MM.1S (cell line): Measurements from ENCODE around the gene NALCN.

Source experiments
- DNase-seq: peaks from one replicate; pipeline ENCODE4 v3.0.0-alpha.2; 2015
- H2AFZ ChIP-seq: fragments of 300-600 bp; sonication (generic); 2 replicates; pipeline ENCODE4 v1.6.0; 2016; ENCODE audit warnings: antibody characterized with exemption, low read length
- H3F3A ChIP-seq: fragments of 300-600 bp; sonication (generic); 2 replicates; pipeline ENCODE4 v1.6.1; 2016; ENCODE audit warnings: mild to moderate bottlenecking, antibody characterized with exemption, low read length, moderate library complexity, mixed read lengths; ENCODE audit not compliant: insufficient read depth
- H3K27ac ChIP-seq: fragments of 300-600 bp; sonication (generic); 2 replicates; pipeline ENCODE4 v1.5.1; 2016; ENCODE audit warnings: mild to moderate bottlenecking, low read length
- H3K27me3 ChIP-seq: fragments of 300-600 bp; sonication (generic); replicated peaks from 2 replicates; pipeline ENCODE4 v1.6.0; 2016; ENCODE audit warnings: low read length; ENCODE audit not compliant: insufficient read depth
- H3K36me3 ChIP-seq: fragments of 300-600 bp; sonication (generic); replicated peaks from 2 replicates; pipeline ENCODE4 v1.6.1; 2016; ENCODE audit warnings: mild to moderate bottlenecking, low read length, mixed read lengths; ENCODE audit not compliant: insufficient read depth
- H3K4me1 ChIP-seq: fragments of 300-600 bp; sonication (generic); 2 replicates; pipeline ENCODE4 v1.6.1; 2016; ENCODE audit warnings: low read length, mixed read lengths
- H3K4me2 ChIP-seq: fragments of 300-600 bp; sonication (generic); 2 replicates; pipeline ENCODE4 v1.6.0; 2016; ENCODE audit warnings: low read depth, low read length
- H3K4me3 ChIP-seq: fragments of 300-600 bp; sonication (generic); 2 replicates; pipeline ENCODE4 v1.5.1; 2016; ENCODE audit warnings: low read length, mixed read lengths
- H3K79me2 ChIP-seq: fragments of 300-600 bp; sonication (generic); 2 replicates; pipeline ENCODE4 v1.6.1; 2016; ENCODE audit warnings: mixed run types, low read length, mixed read lengths
- H3K9ac ChIP-seq: fragments of 300-600 bp; sonication (generic); 2 replicates; pipeline ENCODE4 v1.6.1; 2016; ENCODE audit warnings: low read length, mixed read lengths
- H3K9me2 ChIP-seq: fragments of 300-600 bp; sonication (generic); replicated peaks from 2 replicates; pipeline ENCODE4 v1.6.1; 2016; ENCODE audit warnings: mild to moderate bottlenecking, low read length, mixed read lengths; ENCODE audit not compliant: insufficient read depth
- H3K9me3 ChIP-seq: fragments of 300-600 bp; sonication (generic); replicated peaks from 2 replicates; pipeline ENCODE4 v1.6.1; 2016; ENCODE audit warnings: mild to moderate bottlenecking, low read length, mixed read lengths; ENCODE audit not compliant: insufficient read depth
- H4K20me1 ChIP-seq: fragments of 300-600 bp; sonication (generic); 2 replicates; pipeline ENCODE4 v1.6.1; 2016; ENCODE audit warnings: mild to moderate bottlenecking, low read length, moderate library complexity, mixed read lengths; ENCODE audit not compliant: insufficient read depth
- EZH2 ChIP-seq: fragments of 300-600 bp; sonication (generic); optimal IDR thresholded peaks from 2 replicates; pipeline ENCODE3; 2017; ENCODE audit warnings: low read depth, mild to moderate bottlenecking, antibody characterized with exemption, low read length, mixed read lengths
- EZH2phosphoT487 ChIP-seq: fragments of 300-600 bp; sonication (generic); IDR thresholded peaks from 2 replicates; pipeline ENCODE4 v1.6.1; 2018; ENCODE audit warnings: antibody characterized with exemption, low read length
- TF ChIP-seq, protein P1 (sequence below): fragments of 300-600 bp; sonication (generic); IDR thresholded peaks from 2 replicates; pipeline ENCODE4 v1.5.1; 2016; ENCODE audit warnings: antibody characterized with exemption, low read length, mixed read lengths

NALCN gene

DNA sequence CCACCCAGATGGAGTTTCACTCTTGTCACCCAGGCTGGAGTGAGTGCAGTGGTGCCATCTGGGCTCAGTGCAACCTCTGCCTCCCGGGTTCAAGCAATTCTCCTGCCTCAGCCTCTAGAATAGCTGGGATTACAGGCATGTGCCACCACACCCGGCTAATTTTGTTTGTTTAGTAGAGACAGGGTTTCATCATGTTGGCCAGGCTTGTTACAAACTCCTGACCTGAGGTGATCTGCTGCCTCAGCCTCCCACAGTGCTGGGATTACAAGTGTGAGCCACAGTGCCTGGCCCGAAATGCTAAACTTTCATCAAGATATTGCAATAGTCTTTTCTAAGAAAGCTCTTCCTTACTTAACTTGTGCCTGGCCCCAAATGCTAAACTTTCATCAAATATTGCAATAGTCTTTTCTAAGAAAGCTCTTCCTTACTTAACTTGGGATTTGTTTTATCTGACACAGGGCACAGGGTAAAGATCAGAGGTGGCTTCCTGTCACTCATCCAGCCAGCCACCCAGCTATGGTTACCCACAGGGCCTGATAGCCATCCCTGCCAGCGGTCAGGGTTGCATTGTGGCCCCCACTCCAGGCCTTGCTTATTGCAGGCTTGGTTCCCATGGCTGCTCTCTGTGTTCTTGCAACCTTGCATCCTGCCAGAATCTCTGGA, 389.4 kb downstream of the NALCN start:
- H3K9me2 ChIP-seq, result no peaks in the 10 kb centered on the region
- H3F3A ChIP-seq, result no peaks in the 10 kb centered on the region
- no peaks in the 10 kb centered on the region for H3K9me3 ChIP-seq
- no peak overlapping the region for H3K9ac ChIP-seq
- no peaks in the 10 kb centered on the region for H3K27me3 ChIP-seq
- H3K27ac ChIP-seq, result no peak overlapping the region
- DNase-seq, result no peak
- H4K20me1 ChIP-seq, result no peaks in the 10 kb centered on the region
- TF ChIP-seq EZH2phosphoT487 (no peak), EZH2 (no peak)
- TF ChIP-seq, protein P1, sequence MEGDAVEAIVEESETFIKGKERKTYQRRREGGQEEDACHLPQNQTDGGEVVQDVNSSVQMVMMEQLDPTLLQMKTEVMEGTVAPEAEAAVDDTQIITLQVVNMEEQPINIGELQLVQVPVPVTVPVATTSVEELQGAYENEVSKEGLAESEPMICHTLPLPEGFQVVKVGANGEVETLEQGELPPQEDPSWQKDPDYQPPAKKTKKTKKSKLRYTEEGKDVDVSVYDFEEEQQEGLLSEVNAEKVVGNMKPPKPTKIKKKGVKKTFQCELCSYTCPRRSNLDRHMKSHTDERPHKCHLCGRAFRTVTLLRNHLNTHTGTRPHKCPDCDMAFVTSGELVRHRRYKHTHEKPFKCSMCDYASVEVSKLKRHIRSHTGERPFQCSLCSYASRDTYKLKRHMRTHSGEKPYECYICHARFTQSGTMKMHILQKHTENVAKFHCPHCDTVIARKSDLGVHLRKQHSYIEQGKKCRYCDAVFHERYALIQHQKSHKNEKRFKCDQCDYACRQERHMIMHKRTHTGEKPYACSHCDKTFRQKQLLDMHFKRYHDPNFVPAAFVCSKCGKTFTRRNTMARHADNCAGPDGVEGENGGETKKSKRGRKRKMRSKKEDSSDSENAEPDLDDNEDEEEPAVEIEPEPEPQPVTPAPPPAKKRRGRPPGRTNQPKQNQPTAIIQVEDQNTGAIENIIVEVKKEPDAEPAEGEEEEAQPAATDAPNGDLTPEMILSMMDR, result no peak
- H3K4me3 ChIP-seq, result no peak overlapping the region
- H2AFZ ChIP-seq, result no peak overlapping the region
- no peaks in the 10 kb centered on the region for H3K36me3 ChIP-seq
- H3K4me2 ChIP-seq, result no peak overlapping the region
- no peaks in the 10 kb centered on the region for H3K79me2 ChIP-seq
- no peaks in the 10 kb centered on the region for H3K4me1 ChIP-seq

DNA sequence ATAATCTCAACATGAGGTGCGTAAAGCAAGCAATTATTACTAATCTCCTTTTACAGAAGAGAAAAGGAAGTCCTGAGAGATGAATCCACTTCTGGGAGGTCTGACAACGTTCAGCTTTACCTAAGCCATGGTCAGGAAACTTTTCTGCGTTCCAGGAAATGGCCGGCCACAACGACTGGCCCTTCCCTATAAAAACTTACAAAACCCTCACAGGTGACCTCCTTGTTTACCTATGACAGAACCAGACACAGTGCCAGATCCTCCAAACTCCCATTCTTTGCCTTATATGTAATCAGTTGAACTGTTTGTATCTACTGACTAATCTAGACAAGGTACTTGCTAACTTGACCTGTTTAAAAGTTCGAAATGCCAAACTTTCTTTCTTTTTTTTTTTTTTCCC, 390.0 kb downstream of the NALCN start:
- H3K9ac ChIP-seq, result no peak overlapping the region
- H3K4me1 ChIP-seq, result no peaks in the 10 kb centered on the region
- no peaks in the 10 kb centered on the region for H4K20me1 ChIP-seq
- no peaks in the 10 kb centered on the region for H3K27me3 ChIP-seq
- no peaks in the 10 kb centered on the region for H3K9me2 ChIP-seq
- H3K9me3 ChIP-seq, result no peaks in the 10 kb centered on the region
- no peak overlapping the region for H3K4me2 ChIP-seq
- H2AFZ ChIP-seq, result no peak overlapping the region
- H3K27ac ChIP-seq, result no peak overlapping the region
- no peak for DNase-seq
- no peaks in the 10 kb centered on the region for H3K79me2 ChIP-seq
- no peaks in the 10 kb centered on the region for H3F3A ChIP-seq
- no peak overlapping the region for H3K4me3 ChIP-seq
- TF ChIP-seq EZH2phosphoT487 (no peak), EZH2 (no peak)
- TF ChIP-seq, protein P1, result no peak
- H3K36me3 ChIP-seq, result no peaks in the 10 kb centered on the region

DNA sequence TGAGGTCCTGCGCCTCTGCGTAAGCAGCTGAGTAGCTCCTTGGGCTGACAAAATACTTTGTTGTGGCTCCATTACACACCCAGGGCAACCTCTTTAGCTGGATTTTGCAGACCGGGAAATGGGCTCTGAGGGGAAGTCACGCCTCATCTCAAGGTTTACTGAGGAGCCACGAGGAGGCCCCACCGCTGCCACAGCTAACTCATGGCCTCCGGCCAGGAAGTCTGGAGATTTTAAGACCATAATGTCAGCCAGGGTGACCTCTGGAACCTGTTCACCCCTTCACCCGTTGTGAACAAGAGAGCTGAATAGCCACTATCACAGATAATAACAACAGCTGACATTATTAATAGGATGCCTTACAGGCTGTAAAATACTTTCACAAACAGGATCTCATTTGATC, 390.4 kb downstream of the NALCN start:
- no peaks in the 10 kb centered on the region for H3F3A ChIP-seq
- no peaks in the 10 kb centered on the region for H3K9me2 ChIP-seq
- no peak overlapping the region for H3K27ac ChIP-seq
- no peaks in the 10 kb centered on the region for H3K4me1 ChIP-seq
- H2AFZ ChIP-seq, result no peak overlapping the region
- no peak for DNase-seq
- TF ChIP-seq EZH2phosphoT487, result no peak
- TF ChIP-seq, protein P1, result no peak
- no peak for TF ChIP-seq EZH2
- H4K20me1 ChIP-seq, result no peaks in the 10 kb centered on the region
- no peak overlapping the region for H3K4me3 ChIP-seq
- H3K4me2 ChIP-seq, result no peak overlapping the region
- H3K9ac ChIP-seq, result no peak overlapping the region
- H3K36me3 ChIP-seq, result no peaks in the 10 kb centered on the region
- no peaks in the 10 kb centered on the region for H3K27me3 ChIP-seq
- H3K9me3 ChIP-seq, result no peaks in the 10 kb centered on the region
- no peaks in the 10 kb centered on the region for H3K79me2 ChIP-seq
